Colonic mucosa (tissue), 4 donors: ENCODE measurements around the gene TRIM14. TPM values are rescaled to one million over a fixed set of nuclear protein-coding genes. Genes with fewer than 3 reads are reported as not detected.

Experiments used
- DNase-seq: peaks from one replicate; pipeline ENCODE4 v3.0.0-alpha.2; 2020
- H3K27ac ChIP-seq: fragments of 200-600 bp; one replicate; pipeline ENCODE4 v1.8.0; 2021
- H3K27me3 ChIP-seq: fragments of 200-600 bp; one replicate; pipeline ENCODE4 v1.8.0; 2021
- H3K36me3 ChIP-seq: fragments of 200-600 bp; one replicate; pipeline ENCODE4 v1.8.0; 2021
- H3K4me1 ChIP-seq: fragments of 200-600 bp; one replicate; pipeline ENCODE4 v1.8.0; 2021; ENCODE audit warnings: mild to moderate bottlenecking
- H3K4me3 ChIP-seq: fragments of 200-600 bp; one replicate; pipeline ENCODE4 v1.8.0; 2021
- H3K9ac ChIP-seq, 2 donors: one replicate each; pipeline ENCODE4 v1.7.0; 2013; ENCODE audit warnings: control low read depth in 2 of 2, low read depth in 2 of 2, low read length in 2 of 2
- H3K9me3 ChIP-seq: fragments of 200-600 bp; one replicate; pipeline ENCODE4 v1.8.0; 2021
- CTCF ChIP-seq: fragments of 200-600 bp; IDR thresholded peaks from one replicate; pipeline ENCODE4 v1.8.0; 2022; ENCODE audit warnings: antibody characterized with exemption, mild to moderate bottlenecking
- intact Hi-C: fragments of 100-400 bp; cut with DNase I; formaldehyde crosslinking; loops from one replicate; pipeline ENCODE4 v1.14.1; 2022
- total RNA-seq, 2 donors: library from RNA; stranded (reverse); fragmentation: NEBNext Ultra II Directional in 1 of 2; extraction: Animal tissue kit (Norgen Biotek cat#: 25700) in 1 of 2; gene quantifications; one replicate each; pipeline ENCODE4 v1.2.1, GENCODE V29; 2021
- donor health status: healthy.
- donor health status: DM: no; HTN: no; CAD: no.
- donor health status: DM: no; HTN: no; CAD: no.

TRIM14 gene
- total RNA-seq, 2 donors from 2014 or later = 44.6 to 62.0 TPM

DNA sequence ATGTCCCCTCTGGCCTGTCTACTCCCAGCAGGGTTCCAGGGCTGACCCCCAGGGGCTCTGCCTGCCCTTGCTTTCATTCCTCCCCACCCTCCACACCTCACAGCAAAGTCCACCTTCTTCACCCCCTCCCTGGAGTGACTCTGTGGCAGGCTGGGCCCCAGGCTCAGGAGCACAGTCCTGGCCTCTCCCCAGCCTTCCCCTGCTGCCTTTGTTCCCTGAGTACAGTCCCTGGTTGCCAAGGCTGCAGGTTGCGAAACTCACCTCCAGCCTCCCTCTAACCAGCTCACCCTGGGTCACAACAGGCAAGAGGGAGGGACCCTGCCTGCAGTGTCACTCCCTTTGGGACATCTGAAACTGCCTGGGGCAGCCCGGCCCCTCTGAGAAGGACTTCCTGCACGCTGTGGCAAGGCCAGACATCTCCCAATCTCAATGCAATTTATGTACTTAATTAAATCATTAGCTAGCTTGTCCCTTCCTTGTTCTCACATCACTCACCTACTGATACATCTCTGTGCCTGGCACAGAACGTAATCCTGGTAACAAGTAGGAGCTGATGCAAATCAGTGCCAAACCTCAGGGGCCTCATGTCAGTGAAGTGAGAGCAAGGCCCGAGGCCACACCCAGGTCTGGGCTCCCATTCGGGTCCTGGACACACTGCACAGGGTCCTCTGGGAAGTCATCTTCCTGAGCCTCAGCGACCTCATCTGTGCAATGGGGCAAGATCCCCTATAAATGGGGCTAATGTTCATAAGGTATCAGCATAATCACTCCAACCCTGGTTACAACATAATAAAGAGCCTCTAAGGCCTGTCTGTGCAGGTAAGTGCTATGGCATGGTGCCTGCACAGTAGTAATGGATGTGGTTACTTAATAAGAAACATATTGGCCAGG is 27.3 kb upstream of the TRIM14 start:
- Histone ChIP-seq H3K27ac (peak overlapping the region; percentile 85), H3K4me3 (no peak overlapping the region), H3K9ac (peak overlapping the region; percentile 45 to 76), H3K36me3 (no peaks in the 10 kb centered on the region), H3K9me3 (no peaks in the 10 kb centered on the region), H3K4me1 (peaks cover 25% of the 10 kb centered on the region), H3K27me3 (no peaks in the 10 kb centered on the region)
- intact Hi-C loops = no loop called here
- DNase-seq = peak; percentile 90
- TF ChIP-seq CTCF = no peak

DNA sequence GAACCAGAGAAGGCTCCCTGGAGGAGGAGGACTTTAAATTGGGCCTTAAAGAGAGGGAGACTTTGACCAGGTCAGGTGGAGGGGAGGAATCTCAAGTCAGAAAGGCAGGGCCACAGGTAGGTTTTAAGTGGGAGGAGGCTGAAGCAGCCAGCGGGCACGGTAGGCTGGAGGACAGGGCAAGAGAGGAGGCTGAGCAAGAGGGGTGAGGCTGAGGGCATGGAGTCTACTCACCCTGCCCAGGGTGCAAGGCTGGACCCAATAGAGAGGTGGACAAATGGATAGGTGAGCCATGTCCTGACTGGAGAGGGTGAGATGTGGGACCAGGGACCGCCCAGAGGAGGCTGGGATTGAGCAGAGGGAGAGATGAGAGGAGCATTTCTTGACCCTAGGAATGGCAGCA is 25.6 kb upstream of the TRIM14 start:
- no peak for TF ChIP-seq CTCF
- H3K4me3 ChIP-seq = no peak overlapping the region
- peak overlapping the region; percentile 85 for H3K27ac ChIP-seq
- DNase-seq = no peak
- H3K9ac ChIP-seq = peak overlapping the region in 1 of 2 donors; percentile 38
- H3K4me1 ChIP-seq = peaks cover 25% of the 10 kb centered on the region
- H3K27me3 ChIP-seq = no peaks in the 10 kb centered on the region
- H3K36me3 ChIP-seq = no peaks in the 10 kb centered on the region
- H3K9me3 ChIP-seq = no peaks in the 10 kb centered on the region
- intact Hi-C loops = no loop called here

DNA sequence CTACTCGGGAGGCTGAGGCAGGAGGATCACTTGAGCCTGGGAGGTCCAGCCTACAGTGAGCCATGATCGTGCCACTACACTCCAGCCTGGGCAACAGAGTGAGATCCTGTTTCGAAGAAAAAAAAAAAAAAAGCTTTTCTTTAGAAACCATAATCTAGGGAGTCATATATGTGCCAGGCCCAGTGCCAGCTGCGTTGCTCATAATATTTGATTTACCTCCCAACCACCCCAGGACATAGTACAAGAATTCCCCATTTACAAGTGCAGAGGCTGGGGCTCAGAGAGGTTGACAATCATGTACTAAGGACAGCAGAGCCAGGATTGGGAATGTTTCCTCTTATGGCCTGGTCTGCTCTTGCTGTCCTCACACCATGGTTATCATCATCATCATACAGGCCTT is 25.1 kb upstream of the TRIM14 start:
- Histone ChIP-seq H3K4me3 (no peak overlapping the region), H3K9me3 (no peaks in the 10 kb centered on the region), H3K27ac (peak overlapping the region; percentile 85), H3K9ac (peak overlapping the region in 1 of 2 donors; percentile 38), H3K27me3 (no peaks in the 10 kb centered on the region), H3K4me1 (peaks cover 25% of the 10 kb centered on the region), H3K36me3 (no peaks in the 10 kb centered on the region)
- peak; percentile 68 for DNase-seq
- TF ChIP-seq CTCF = no peak
- intact Hi-C loops = no loop called here

DNA sequence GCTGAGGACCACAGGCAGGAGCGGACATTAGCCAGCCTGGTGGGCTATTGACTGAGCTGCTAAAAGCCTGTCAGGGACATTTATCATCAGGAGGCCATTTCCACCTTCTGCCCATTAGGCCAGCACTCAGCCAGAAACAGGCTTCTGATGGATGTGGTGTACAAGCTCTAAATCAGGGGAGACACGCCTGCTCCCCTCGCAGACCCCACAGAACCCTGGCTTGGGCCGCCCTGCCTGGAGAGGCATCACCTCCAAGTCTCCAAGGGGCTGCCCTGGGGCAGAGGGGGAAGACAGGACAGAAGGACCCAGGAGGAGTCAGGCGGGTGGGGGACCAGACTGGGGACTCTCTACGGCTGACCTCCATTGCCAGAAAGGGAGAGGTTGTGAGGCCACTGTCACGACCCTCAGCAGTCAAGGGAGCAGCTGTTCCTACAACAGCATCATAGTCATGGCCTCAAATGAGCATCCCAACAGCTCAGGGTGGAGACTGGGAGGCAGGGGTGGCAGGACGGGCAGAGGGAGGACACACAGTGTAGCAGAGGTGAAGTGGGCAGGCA is 24.0 kb upstream of the TRIM14 start:
- Histone ChIP-seq H3K36me3 (no peaks in the 10 kb centered on the region), H3K4me1 (peaks cover 25% of the 10 kb centered on the region), H3K27ac (peak overlapping the region; percentile 85), H3K27me3 (no peaks in the 10 kb centered on the region), H3K9ac (peak overlapping the region; percentile 6 to 67), H3K9me3 (no peaks in the 10 kb centered on the region), H3K4me3 (no peak overlapping the region)
- no peak for TF ChIP-seq CTCF
- no peak for DNase-seq
- intact Hi-C loops = no loop called here

DNA sequence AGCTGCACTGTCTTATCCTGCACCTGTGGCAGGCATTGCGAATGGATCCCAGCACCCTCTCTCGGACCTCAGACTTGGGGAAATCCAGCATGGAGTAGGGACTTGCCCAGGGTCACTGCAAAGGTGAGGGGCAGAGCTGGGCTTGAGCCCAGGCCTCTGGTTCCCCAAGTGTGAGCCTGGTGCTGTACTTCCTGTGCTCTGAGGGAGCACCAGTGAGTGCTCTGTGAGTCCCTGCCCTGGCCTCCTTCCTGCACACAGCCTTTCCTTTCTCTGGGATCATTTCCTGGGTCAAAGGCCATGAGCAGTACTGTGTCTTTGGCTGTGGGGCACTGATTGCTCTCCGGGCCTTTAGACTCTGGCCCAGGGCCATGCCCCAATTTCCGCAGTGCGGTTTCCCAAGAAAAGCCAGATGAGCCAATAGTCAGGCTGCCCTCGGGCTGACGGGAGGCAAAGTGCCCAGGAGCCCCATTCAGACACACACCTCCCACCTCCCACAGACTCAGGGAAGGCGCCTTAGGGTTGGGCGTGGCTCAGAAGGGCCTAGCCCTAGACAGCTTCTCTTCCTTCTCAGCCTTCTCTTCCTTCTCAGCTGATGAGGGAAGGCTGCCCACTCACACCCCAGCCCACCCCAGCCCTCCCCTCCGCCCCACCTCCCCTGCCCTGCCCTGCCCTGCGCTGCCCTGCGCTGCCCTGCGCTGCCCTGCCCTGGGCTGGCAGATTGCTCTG is 23.3 kb upstream of the TRIM14 start:
- no peaks in the 10 kb centered on the region for H3K9me3 ChIP-seq
- H3K9ac ChIP-seq = peak overlapping the region in 1 of 2 donors; percentile 67
- peak overlapping the region; percentile 85 for H3K27ac ChIP-seq
- H3K36me3 ChIP-seq = no peaks in the 10 kb centered on the region
- intact Hi-C loops = no loop called here
- peak; percentile 95 for DNase-seq
- no peak for TF ChIP-seq CTCF
- no peaks in the 10 kb centered on the region for H3K27me3 ChIP-seq
- H3K4me3 ChIP-seq = no peak overlapping the region
- peaks cover 25% of the 10 kb centered on the region for H3K4me1 ChIP-seq
